ENCODE data around the gene SPOCK2.

DNA sequence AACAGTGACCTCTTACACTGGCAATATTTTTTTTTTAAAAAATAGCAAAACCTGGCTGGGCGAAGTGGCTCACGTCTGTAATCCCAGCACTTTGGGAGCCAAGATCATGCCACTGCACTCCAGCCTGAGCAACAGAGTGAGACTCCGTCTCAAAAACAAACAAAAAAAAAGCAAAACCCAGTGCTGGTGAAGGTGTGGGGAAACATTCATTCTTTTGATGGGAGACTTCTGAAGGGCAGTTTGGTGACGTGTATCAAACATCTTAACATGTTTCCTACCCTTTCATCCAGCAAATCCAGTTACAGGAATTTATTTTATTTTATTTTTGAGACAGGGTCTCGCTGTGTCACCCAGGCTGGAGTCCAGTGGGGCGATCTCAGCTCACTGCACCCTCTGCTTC lies 66.1 kb downstream of the SPOCK2 start:
- TF ChIP-seq, protein P1, sequence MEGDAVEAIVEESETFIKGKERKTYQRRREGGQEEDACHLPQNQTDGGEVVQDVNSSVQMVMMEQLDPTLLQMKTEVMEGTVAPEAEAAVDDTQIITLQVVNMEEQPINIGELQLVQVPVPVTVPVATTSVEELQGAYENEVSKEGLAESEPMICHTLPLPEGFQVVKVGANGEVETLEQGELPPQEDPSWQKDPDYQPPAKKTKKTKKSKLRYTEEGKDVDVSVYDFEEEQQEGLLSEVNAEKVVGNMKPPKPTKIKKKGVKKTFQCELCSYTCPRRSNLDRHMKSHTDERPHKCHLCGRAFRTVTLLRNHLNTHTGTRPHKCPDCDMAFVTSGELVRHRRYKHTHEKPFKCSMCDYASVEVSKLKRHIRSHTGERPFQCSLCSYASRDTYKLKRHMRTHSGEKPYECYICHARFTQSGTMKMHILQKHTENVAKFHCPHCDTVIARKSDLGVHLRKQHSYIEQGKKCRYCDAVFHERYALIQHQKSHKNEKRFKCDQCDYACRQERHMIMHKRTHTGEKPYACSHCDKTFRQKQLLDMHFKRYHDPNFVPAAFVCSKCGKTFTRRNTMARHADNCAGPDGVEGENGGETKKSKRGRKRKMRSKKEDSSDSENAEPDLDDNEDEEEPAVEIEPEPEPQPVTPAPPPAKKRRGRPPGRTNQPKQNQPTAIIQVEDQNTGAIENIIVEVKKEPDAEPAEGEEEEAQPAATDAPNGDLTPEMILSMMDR (IDR thresholded peaks at IDR 0.05): no peak
- TF ChIP-seq POLR2A (IDR thresholded peaks at IDR 0.05): no peak

All from prostate gland (tissue), 2 donors.